Panc1 (cell line): ENCODE measurements around the gene SCN2A.

Experiments
- CTCF ChIP-seq: fragments of 450-650 bp; IDR thresholded peaks from 2 replicates; pipeline ENCODE4 v1.5.1; 2017; ENCODE audit warnings: mild to moderate bottlenecking
- POLR2AphosphoS5 ChIP-seq: IDR thresholded peaks from 2 replicates; pipeline ENCODE4 v1.6.1; 2012; ENCODE audit warnings: mild to moderate bottlenecking, low read depth, low read length, moderate library complexity

- peak; percentile 69 for TF ChIP-seq CTCF
- TF ChIP-seq POLR2AphosphoS5: no peak
Observed at GRCh38 chr2:165293440-165294420, 54.5 kb downstream of the SCN2A start.
